SJCRH30 (cell line): ENCODE measurements around the gene ABCA7. TPM values are rescaled to one million over a fixed set of nuclear protein-coding genes. Genes with fewer than 3 reads are reported as not detected.
A peak's percentile ranks its signal among the peaks of the same experiment; 100 is the strongest.

Source experiments
- DNase-seq, 2 experiments: peaks; one replicate each; pipeline ENCODE4 v3.0.0-alpha.2; 2015 to 2020
- H3K27ac ChIP-seq: fragments of 250-450 bp; sonication (Bioruptor Pico); 2 replicates; pipeline ENCODE4 v1.5.1; 2020; ENCODE audit warnings: mild to moderate bottlenecking, moderate library complexity
- H3K27me3 ChIP-seq: fragments of 250-450 bp; sonication (Bioruptor Pico); 2 replicates; pipeline ENCODE4 v1.5.1; 2020; ENCODE audit warnings: mild to moderate bottlenecking, moderate library complexity
- H3K36me3 ChIP-seq: fragments of 250-450 bp; sonication (Bioruptor Pico); 2 replicates; pipeline ENCODE4 v1.5.1; 2020; ENCODE audit warnings: mild to moderate bottlenecking, moderate library complexity
- H3K4me1 ChIP-seq: fragments of 250-450 bp; sonication (Bioruptor Pico); 2 replicates; pipeline ENCODE4 v1.5.1; 2020; ENCODE audit warnings: mild to moderate bottlenecking, moderate library complexity
- H3K4me3 ChIP-seq: fragments of 250-450 bp; sonication (Bioruptor Pico); 2 replicates; pipeline ENCODE4 v1.5.1; 2020; ENCODE audit warnings: mild to moderate bottlenecking, moderate library complexity
- H3K9me3 ChIP-seq: fragments of 250-450 bp; sonication (Bioruptor Pico); replicated peaks from 2 replicates; pipeline ENCODE4 v1.5.1; 2020; ENCODE audit warnings: mild to moderate bottlenecking, moderate library complexity
- total RNA-seq: library from RNA; depleted of rRNA; stranded (reverse); fragments of >200 nt; shearing (Covaris generic); gene quantifications from 2 replicates; pipeline ENCODE4 v1.2.3, GENCODE V29; 2014; rRNA removed

The ABCA7 gene
- 7.8 and 11.0 TPM in 2 replicates for total RNA-seq

DNA sequence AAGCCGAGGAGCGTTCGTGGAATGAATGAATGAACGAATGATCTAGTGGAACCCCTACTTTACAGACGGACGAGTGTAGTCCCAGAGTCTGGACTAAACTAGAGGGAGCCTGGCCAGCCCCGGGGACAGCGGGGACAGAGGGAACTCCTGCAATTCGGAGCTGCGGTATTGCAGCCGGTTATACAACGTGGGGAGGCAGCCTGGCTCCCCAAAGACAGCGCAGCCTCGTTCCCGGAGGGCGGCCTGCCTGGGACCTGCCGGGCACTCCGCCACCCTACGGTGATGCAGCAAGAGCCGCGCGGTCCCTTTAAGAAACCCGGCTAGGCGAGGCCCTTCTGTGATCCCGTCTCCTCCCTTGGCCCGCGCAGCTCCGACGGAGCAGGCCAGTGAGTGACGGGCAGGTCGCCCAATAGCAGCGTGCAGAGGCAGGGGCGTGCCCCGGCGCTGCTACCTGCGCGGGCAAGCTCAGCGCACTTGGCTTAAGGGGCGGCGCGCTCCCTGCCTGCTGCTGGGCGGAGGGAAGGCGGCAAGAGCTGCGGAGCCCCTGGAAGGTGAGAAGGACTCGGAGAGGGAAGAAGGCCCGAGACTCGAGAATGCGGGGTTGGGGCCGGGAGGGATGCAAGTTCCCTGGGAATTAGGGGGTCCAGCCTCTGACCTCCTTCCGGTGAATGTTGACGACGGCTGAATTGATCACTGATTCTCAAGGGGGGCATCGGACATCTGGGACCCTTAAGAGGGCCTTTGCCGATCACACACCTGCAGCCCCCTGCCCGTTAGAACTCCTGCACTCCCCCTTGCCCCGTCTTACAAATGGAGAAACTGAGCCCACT lies at the start of gene ABCA7:
TSS of gene ABCA7 (plus strand) at position 462 of the 830 bp plus-strand sequence. CDS start 1,255 bp downstream, outside the sequence.
- no peaks in the 10 kb centered on the region for H3K9me3 ChIP-seq
- H3K27me3 ChIP-seq, result no peaks in the 10 kb centered on the region
- H3K27ac ChIP-seq, result no peak within 1 kb of the TSS
- H3K4me3 ChIP-seq, result peak within 1 kb of the TSS; percentile 55
- peak; percentile 97 to 98 for DNase-seq
- peaks cover 26% of the 10 kb centered on the region for H3K4me1 ChIP-seq
- peaks cover 18% of the 10 kb centered on the region for H3K36me3 ChIP-seq

GRCh38 chr19:990119-990571 lies 49.8 kb upstream of the ABCA7 start:
- Histone ChIP-seq H3K4me1 (peaks cover 2% of the 10 kb centered on the region), H3K9me3 (no peaks in the 10 kb centered on the region), H3K27ac (no peak overlapping the region), H3K36me3 (peaks cover 19% of the 10 kb centered on the region), H3K4me3 (no peak overlapping the region), H3K27me3 (no peaks in the 10 kb centered on the region)
- no peak for DNase-seq

DNA sequence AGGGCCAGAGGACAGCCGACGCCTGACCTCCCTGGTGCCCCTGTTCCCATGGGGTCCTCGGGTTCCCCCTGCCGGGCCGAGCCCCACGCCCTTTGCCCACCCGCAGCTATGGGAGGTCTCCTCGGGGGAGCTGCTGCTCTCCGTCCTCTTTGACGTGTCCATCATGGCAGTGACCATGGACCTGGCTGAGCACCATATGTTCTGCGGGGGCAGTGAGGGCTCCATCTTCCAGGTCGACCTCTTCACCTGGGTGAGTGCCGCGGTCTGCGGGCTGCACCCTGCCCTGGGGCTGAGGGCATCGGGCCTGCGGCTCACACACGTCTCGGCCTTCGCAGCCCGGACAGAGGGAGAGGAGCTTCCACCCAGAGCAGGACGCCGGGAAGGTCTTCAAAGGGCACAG lies 49.2 kb upstream of the ABCA7 start:
- H3K36me3 ChIP-seq, result peaks cover 19% of the 10 kb centered on the region
- no peak overlapping the region for H3K4me3 ChIP-seq
- H3K27ac ChIP-seq, result no peak overlapping the region
- no peaks in the 10 kb centered on the region for H3K27me3 ChIP-seq
- H3K9me3 ChIP-seq, result no peaks in the 10 kb centered on the region
- H3K4me1 ChIP-seq, result peaks cover 7% of the 10 kb centered on the region
- DNase-seq, result no peak

- Histone ChIP-seq H3K27ac (no peak overlapping the region), H3K9me3 (no peaks in the 10 kb centered on the region), H3K4me3 (no peak overlapping the region), H3K36me3 (peaks cover 19% of the 10 kb centered on the region), H3K4me1 (peaks cover 13% of the 10 kb centered on the region), H3K27me3 (0 out of 2 replicates have a peak, but pooled peaks cover under 1% of the 10 kb centered on the region)
- DNase-seq, result peak; percentile 48 to 74
Measured at GRCh38 chr19:991174-991931, 48.6 kb upstream of the ABCA7 start.

GRCh38 chr19:991932-992669 lies 47.8 kb upstream of the ABCA7 start:
- H3K4me1 ChIP-seq, result peaks cover 16% of the 10 kb centered on the region
- H3K9me3 ChIP-seq, result no peaks in the 10 kb centered on the region
- no peak for DNase-seq
- H3K36me3 ChIP-seq, result peaks cover 19% of the 10 kb centered on the region
- H3K27ac ChIP-seq, result no peak overlapping the region
- H3K27me3 ChIP-seq, result peaks cover 8% of the 10 kb centered on the region; the same call in 1 of the 2 replicates
- H3K4me3 ChIP-seq, result no peak overlapping the region

- H3K9me3 ChIP-seq, result no peaks in the 10 kb centered on the region
- peaks cover 14% of the 10 kb centered on the region for H3K27me3 ChIP-seq
- H3K4me3 ChIP-seq, result no peak overlapping the region
- no peak for DNase-seq
- H3K27ac ChIP-seq, result no peak overlapping the region
- peaks cover 16% of the 10 kb centered on the region for H3K4me1 ChIP-seq
- H3K36me3 ChIP-seq, result peaks cover 19% of the 10 kb centered on the region
Measured at GRCh38 chr19:992670-993055, 47.2 kb upstream of the ABCA7 start.

DNA sequence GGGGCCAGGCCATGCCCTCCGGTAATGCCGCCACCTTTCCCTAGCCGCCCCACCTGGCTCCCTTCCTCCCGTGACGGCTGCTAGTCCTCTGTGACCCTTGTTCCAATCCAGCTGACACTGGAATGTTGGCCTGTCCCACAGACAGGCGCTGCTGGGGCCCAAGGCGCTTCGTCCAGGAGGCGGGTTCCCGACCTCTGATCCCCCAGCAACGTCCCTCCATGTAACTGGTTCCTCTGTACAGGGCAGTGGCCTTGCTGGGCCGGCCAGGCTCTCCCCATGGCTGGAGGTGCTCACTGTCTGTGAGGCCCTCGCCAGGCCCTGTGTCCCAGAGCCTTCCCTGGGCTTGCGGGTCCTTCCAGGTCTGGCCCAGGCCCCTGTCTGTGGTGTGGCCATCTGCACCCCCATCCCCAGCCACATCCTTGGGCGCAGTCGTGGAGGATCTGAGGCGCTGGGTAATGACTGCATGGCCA lies 46.5 kb upstream of the ABCA7 start:
- Histone ChIP-seq H3K27ac (no peak overlapping the region), H3K9me3 (no peaks in the 10 kb centered on the region), H3K27me3 (peaks cover 21% of the 10 kb centered on the region), H3K4me3 (no peak overlapping the region), H3K4me1 (peaks cover 16% of the 10 kb centered on the region), H3K36me3 (peaks cover 19% of the 10 kb centered on the region)
- no peak for DNase-seq

DNA sequence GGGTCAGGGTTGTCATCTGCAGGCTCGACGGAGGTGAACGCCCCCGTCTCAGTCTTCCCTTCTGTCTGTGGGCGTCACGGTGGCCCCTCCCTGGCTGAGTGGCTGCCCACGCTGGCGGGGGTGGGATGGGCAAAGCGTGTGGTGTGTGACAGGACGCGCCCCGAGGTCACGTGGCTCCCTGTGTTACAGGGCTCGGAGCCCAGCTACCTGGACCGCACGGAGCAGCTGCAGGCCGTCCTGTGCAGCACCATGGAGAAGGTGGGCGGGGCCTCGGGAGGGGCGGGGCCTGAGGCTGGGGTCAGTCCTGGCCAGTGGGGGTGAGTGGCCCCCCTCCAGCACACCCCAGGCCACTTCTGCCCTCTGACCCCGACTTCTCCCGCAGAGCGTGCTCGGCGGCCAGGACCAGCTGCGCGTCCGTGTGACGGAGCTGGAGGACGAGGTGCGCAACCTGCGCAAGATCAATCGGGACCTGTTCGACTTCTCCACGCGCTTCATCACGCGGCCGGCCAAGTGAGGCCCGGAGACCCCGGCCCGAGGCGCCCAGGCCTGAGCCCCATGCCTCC lies 46.0 kb upstream of the ABCA7 start:
- Histone ChIP-seq H3K27me3 (peaks cover 24% of the 10 kb centered on the region), H3K36me3 (peaks cover 19% of the 10 kb centered on the region), H3K27ac (no peak overlapping the region), H3K4me3 (no peak overlapping the region), H3K9me3 (no peaks in the 10 kb centered on the region), H3K4me1 (peaks cover 16% of the 10 kb centered on the region)
- no peak for DNase-seq

DNA sequence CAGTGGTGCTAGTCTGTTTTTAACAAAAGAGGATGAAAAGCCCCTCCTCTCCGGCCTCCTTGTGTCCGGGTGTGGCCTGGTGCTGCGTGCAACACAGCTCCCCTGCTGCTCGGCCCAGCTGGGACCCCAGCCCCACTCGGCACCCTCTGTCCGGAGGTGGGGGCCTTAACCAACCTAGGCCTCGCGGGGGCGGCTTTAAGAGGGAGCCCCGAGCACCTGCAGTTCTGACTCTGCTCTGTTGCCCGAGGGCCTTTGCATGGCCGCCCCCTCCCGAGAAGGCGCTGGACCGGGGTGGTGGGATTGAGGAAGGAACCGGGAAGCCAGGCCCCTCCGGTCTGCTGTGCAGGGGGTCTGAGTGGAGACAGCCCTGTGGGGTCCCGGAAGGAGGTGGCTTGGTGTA lies 45.4 kb upstream of the ABCA7 start:
- Histone ChIP-seq H3K4me3 (no peak overlapping the region), H3K27ac (no peak overlapping the region), H3K4me1 (peaks cover 16% of the 10 kb centered on the region), H3K36me3 (peaks cover 19% of the 10 kb centered on the region), H3K27me3 (peaks cover 30% of the 10 kb centered on the region), H3K9me3 (no peaks in the 10 kb centered on the region)
- no peak for DNase-seq

GRCh38 chr19:995051-995827 lies 44.7 kb upstream of the ABCA7 start:
- peaks cover 16% of the 10 kb centered on the region for H3K4me1 ChIP-seq
- H3K4me3 ChIP-seq, result no peak overlapping the region
- H3K27ac ChIP-seq, result no peak overlapping the region
- no peaks in the 10 kb centered on the region for H3K9me3 ChIP-seq
- peak in 1 of 2 experiments; percentile 33 for DNase-seq
- peaks cover 16% of the 10 kb centered on the region for H3K36me3 ChIP-seq
- peaks cover 36% of the 10 kb centered on the region for H3K27me3 ChIP-seq

DNA sequence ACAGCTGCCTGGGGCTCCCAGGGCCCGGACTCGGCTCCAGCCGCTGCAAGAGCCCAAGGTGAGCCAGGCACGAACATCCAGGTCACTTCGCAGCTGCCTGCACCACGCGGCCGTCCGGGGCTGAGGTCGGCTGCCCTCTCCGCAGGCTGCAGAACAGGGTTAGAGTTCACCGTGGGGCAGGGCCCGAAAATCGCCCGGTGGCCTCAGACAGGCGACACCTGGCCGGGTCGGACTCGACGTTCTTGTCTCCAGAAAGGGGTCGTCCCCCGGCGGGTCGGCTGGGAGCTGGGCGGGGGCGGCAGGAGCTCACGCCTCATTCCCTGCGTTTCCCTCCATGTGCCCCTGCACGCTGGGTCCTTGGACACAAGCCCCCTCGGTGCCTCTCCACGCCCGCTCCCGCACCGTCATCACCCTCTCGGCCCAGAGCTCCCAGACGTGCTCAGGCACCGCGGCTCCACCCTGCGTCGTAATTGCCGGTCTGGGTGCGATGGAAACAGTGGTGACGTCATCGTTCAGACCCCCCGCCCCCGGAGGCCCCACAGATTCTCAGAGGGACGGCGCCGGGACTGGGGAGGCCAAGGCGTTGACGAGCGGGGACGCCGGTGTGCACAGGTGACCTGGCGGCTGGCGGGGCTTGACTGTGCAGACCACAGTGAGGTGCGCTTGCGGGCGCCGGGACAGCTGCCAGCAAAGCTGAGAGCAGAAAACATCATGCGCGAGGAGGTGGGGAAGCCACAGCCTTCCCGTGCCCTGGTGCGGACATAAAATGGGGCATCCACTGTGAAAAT lies 43.7 kb upstream of the ABCA7 start:
- H3K4me3 ChIP-seq, result no peak overlapping the region
- DNase-seq, result peak; percentile 55 to 62
- peaks cover 7% of the 10 kb centered on the region; the same call in 1 of the 2 replicates for H3K36me3 ChIP-seq
- no peak overlapping the region for H3K27ac ChIP-seq
- H3K9me3 ChIP-seq, result no peaks in the 10 kb centered on the region
- peaks cover 16% of the 10 kb centered on the region for H3K4me1 ChIP-seq
- H3K27me3 ChIP-seq, result peaks cover 39% of the 10 kb centered on the region

- peaks cover 4% of the 10 kb centered on the region; the same call in 1 of the 2 replicates for H3K36me3 ChIP-seq
- no peak for DNase-seq
- H3K27me3 ChIP-seq, result peaks cover 41% of the 10 kb centered on the region
- H3K9me3 ChIP-seq, result no peaks in the 10 kb centered on the region
- H3K4me1 ChIP-seq, result peaks cover 16% of the 10 kb centered on the region
- no peak overlapping the region for H3K4me3 ChIP-seq
- no peak overlapping the region for H3K27ac ChIP-seq
Measured at GRCh38 chr19:998064-998463, 41.8 kb upstream of the ABCA7 start.

DNA sequence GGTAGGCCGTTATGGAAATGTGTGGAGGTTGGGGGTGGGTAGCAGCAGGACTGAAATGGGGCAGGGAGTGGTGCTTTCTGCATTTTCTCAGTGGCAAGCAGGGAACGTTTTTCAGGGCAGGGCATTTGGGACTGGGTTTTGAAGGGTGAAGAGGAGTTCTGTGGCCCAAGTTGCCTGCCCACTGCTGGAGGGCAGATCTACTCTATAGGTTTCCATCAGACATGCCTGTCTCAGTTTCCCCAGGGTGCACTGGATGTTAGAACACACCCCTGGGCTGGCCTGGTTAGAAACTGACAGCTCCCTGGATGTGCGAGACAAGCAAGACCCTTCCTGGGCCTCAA lies 40.6 kb upstream of the ABCA7 start:
- Histone ChIP-seq H3K27me3 (peaks cover 41% of the 10 kb centered on the region), H3K4me3 (no peak overlapping the region), H3K9me3 (no peaks in the 10 kb centered on the region), H3K27ac (no peak overlapping the region), H3K4me1 (peaks cover 16% of the 10 kb centered on the region), H3K36me3 (peaks cover 1% of the 10 kb centered on the region; the same call in 1 of the 2 replicates)
- no peak for DNase-seq
